Nephron progenitor cell (in vitro differentiated cells): ENCODE data around the gene SHISA3.

Source experiments
- DNase-seq: peaks from one replicate; pipeline ENCODE4 v3.0.0; 2021
- H3K27ac Mint-ChIP-seq: 2 replicates; pipeline ENCODE4 v1.8.0; 2021; ENCODE audit warnings: mild to moderate bottlenecking, moderate library complexity, mixed read lengths
- H3K27me3 Mint-ChIP-seq: 2 replicates; pipeline ENCODE4 v1.8.0; 2021; ENCODE audit warnings: mild to moderate bottlenecking, low read depth, mixed read lengths; ENCODE audit not compliant: poor library complexity
- H3K36me3 Mint-ChIP-seq: 2 replicates; pipeline ENCODE4 v1.8.0; 2021; ENCODE audit warnings: low read depth, mixed read lengths
- H3K4me1 Mint-ChIP-seq: 2 replicates; pipeline ENCODE4 v1.8.0; 2021; ENCODE audit warnings: mixed read lengths
- H3K4me3 Mint-ChIP-seq: 2 replicates; pipeline ENCODE4 v1.8.0; 2021; ENCODE audit warnings: mild to moderate bottlenecking, moderate library complexity, mixed read lengths
- H3K9me3 Mint-ChIP-seq: 2 replicates; pipeline ENCODE4 v1.8.0; 2021; ENCODE audit warnings: mild to moderate bottlenecking, moderate library complexity, mixed read lengths
- CTCF ChIP-seq: fragments of 200-600 bp; sonication (generic); IDR thresholded peaks from 2 replicates; pipeline ENCODE4 v1.5.0; 2021; ENCODE audit warnings: antibody characterized with exemption

Gene SHISA3

GRCh38 chr4:42395595-42395994 is 1.7 kb upstream of the SHISA3 start:
- Mint-ChIP-seq H3K9me3 (no peaks in the 10 kb centered on the region), H3K27ac (no peak overlapping the region), H3K27me3 (peaks cover 70% of the 10 kb centered on the region), H3K36me3 (no peaks in the 10 kb centered on the region), H3K4me1 (peaks cover 58% of the 10 kb centered on the region), H3K4me3 (peak overlapping the region; percentile 12)
- no peak for DNase-seq
- TF ChIP-seq CTCF, result no peak

GRCh38 chr4:42396361-42396751 is 932 bp upstream of the SHISA3 start:
- H3K4me3 Mint-ChIP-seq, result peak overlapping the region; percentile 79
- H3K27ac Mint-ChIP-seq, result no peak overlapping the region
- no peaks in the 10 kb centered on the region for H3K36me3 Mint-ChIP-seq
- TF ChIP-seq CTCF, result no peak
- no peak for DNase-seq
- no peaks in the 10 kb centered on the region for H3K9me3 Mint-ChIP-seq
- H3K4me1 Mint-ChIP-seq, result peaks cover 58% of the 10 kb centered on the region
- H3K27me3 Mint-ChIP-seq, result peaks cover 78% of the 10 kb centered on the region

GRCh38 chr4:42397635-42398170 is 415 bp downstream of the SHISA3 start:
- peak; percentile 64 for DNase-seq
- Mint-ChIP-seq H3K4me1 (peaks cover 52% of the 10 kb centered on the region), H3K4me3 (peak overlapping the region; percentile 88), H3K9me3 (no peaks in the 10 kb centered on the region), H3K36me3 (no peaks in the 10 kb centered on the region), H3K27ac (no peak overlapping the region), H3K27me3 (peaks cover 80% of the 10 kb centered on the region)
- TF ChIP-seq CTCF, result no peak

GRCh38 chr4:42398171-42398870 is 1.0 kb downstream of the SHISA3 start:
- no peaks in the 10 kb centered on the region for H3K9me3 Mint-ChIP-seq
- peak; percentile 47 for TF ChIP-seq CTCF
- H3K36me3 Mint-ChIP-seq, result no peaks in the 10 kb centered on the region
- DNase-seq, result peak; percentile 68
- peaks cover 52% of the 10 kb centered on the region for H3K4me1 Mint-ChIP-seq
- no peak overlapping the region for H3K27ac Mint-ChIP-seq
- H3K27me3 Mint-ChIP-seq, result peaks cover 77% of the 10 kb centered on the region
- H3K4me3 Mint-ChIP-seq, result peak overlapping the region; percentile 88

- peak overlapping the region; percentile 88 for H3K4me3 Mint-ChIP-seq
- H3K9me3 Mint-ChIP-seq, result no peaks in the 10 kb centered on the region
- no peaks in the 10 kb centered on the region for H3K36me3 Mint-ChIP-seq
- H3K27me3 Mint-ChIP-seq, result peaks cover 71% of the 10 kb centered on the region
- peak overlapping the region; percentile 87 for H3K27ac Mint-ChIP-seq
- no peak for TF ChIP-seq CTCF
- H3K4me1 Mint-ChIP-seq, result peaks cover 52% of the 10 kb centered on the region
- peak; percentile 68 for DNase-seq
Measured at GRCh38 chr4:42398871-42399331, 1.6 kb downstream of the SHISA3 start.

- H3K36me3 Mint-ChIP-seq, result no peaks in the 10 kb centered on the region
- DNase-seq, result peak; percentile 37
- no peak overlapping the region for H3K27ac Mint-ChIP-seq
- H3K27me3 Mint-ChIP-seq, result peaks cover 66% of the 10 kb centered on the region
- no peaks in the 10 kb centered on the region for H3K9me3 Mint-ChIP-seq
- peaks cover 52% of the 10 kb centered on the region for H3K4me1 Mint-ChIP-seq
- H3K4me3 Mint-ChIP-seq, result peak overlapping the region; percentile 88
- TF ChIP-seq CTCF, result no peak
Measured at GRCh38 chr4:42399393-42399792, 2.1 kb downstream of the SHISA3 start.
